Stimulated activated naive CD8-positive, alpha-beta T cell treated with anti-CD3 and anti-CD28 coated beads, Interleukin-15, amount 100 ng/mL, for 72 hours (primary cell): Measurements from ENCODE around the gene GATD1.

Experiments used
- ATAC-seq: fragments of 150-1000 bp; cut with Tn5 transposase; 2 replicates; pipeline ENCODE4 v1.10.0; 2021; ENCODE audit warnings: mild to moderate bottlenecking, moderate library complexity
- DNase-seq, 2 donors: peaks; one replicate each; pipeline ENCODE4 v3.0.0; 2021 to 2022
- H3K27ac Mint-ChIP-seq, 2 donors: one replicate each; pipeline ENCODE4 v1.8.0; 2022; ENCODE audit warnings: mild to moderate bottlenecking in 2 of 2, mixed read lengths in 2 of 2, moderate library complexity in 2 of 2
- H3K27me3 Mint-ChIP-seq: one replicate; pipeline ENCODE4 v1.8.0; 2022; ENCODE audit warnings: mixed read lengths
- H3K4me1 Mint-ChIP-seq: one replicate; pipeline ENCODE4 v1.8.0; 2022; ENCODE audit warnings: mild to moderate bottlenecking, mixed read lengths
- H3K4me3 Mint-ChIP-seq, 2 donors: one replicate each; pipeline ENCODE4 v1.8.0; 2022; ENCODE audit warnings: mild to moderate bottlenecking in 2 of 2, mixed read lengths in 2 of 2, moderate library complexity in 1 of 2
- H3K9me3 Mint-ChIP-seq, 2 donors: one replicate each; pipeline ENCODE4 v1.8.0; 2022; ENCODE audit warnings: mixed read lengths in 2 of 2

The GATD1 gene

GRCh38 chr11:818396-819128 lies 41.3 kb upstream of the GATD1 start, which contains the start of gene PNPLA2:
Gene PNPLA2, plus strand, starts transcription at chr11:818914. Its CDS starts 805 bp downstream, at chr11:819719.
- no peak for ATAC-seq
- Mint-ChIP-seq H3K9me3 (no peaks in the 10 kb centered on the region), H3K4me1 (peaks cover 43% of the 10 kb centered on the region), H3K4me3 (peak within 1 kb of the TSS; percentile 87 to 93), H3K27me3 (no peaks in the 10 kb centered on the region), H3K27ac (peak within 1 kb of the TSS in 1 of 2 donors; percentile 96)
- no peak for DNase-seq

GRCh38 chr11:816433-816779 lies 39.1 kb upstream of the GATD1 start:
- Mint-ChIP-seq H3K27ac (no peak overlapping the region), H3K4me3 (no peak overlapping the region)

GRCh38 chr11:815675-816432 lies 38.6 kb upstream of the GATD1 start:
- DNase-seq, result no peak
- peaks cover 52% of the 10 kb centered on the region for H3K4me1 Mint-ChIP-seq
- ATAC-seq, result no peak
- no peak overlapping the region for H3K4me3 Mint-ChIP-seq
- no peaks in the 10 kb centered on the region for H3K27me3 Mint-ChIP-seq
- no peaks in the 10 kb centered on the region for H3K9me3 Mint-ChIP-seq
- no peak overlapping the region for H3K27ac Mint-ChIP-seq

More at GRCh38 chr11:816433-816779, 39.1 kb upstream of the GATD1 start:
- H3K9me3 Mint-ChIP-seq, result no peaks in the 10 kb centered on the region
- ATAC-seq (no peak), DNase-seq (no peak)
- no peaks in the 10 kb centered on the region for H3K27me3 Mint-ChIP-seq
- peaks cover 52% of the 10 kb centered on the region for H3K4me1 Mint-ChIP-seq

GRCh38 chr11:813456-814096 lies 36.3 kb upstream of the GATD1 start:
- ATAC-seq, result no peak
- Mint-ChIP-seq H3K27ac (peak overlapping the region in 1 of 2 donors; percentile 28), H3K4me3 (no peak overlapping the region), H3K27me3 (no peaks in the 10 kb centered on the region), H3K9me3 (no peaks in the 10 kb centered on the region), H3K4me1 (peaks cover 53% of the 10 kb centered on the region)
- no peak for DNase-seq

- H3K4me3 Mint-ChIP-seq, result no peak overlapping the region
- no peaks in the 10 kb centered on the region for H3K9me3 Mint-ChIP-seq
- DNase-seq (no peak), ATAC-seq (no peak)
- H3K4me1 Mint-ChIP-seq, result peaks cover 53% of the 10 kb centered on the region
- H3K27me3 Mint-ChIP-seq, result no peaks in the 10 kb centered on the region
- no peak overlapping the region for H3K27ac Mint-ChIP-seq
Observed at GRCh38 chr11:813072-813455, 35.8 kb upstream of the GATD1 start.

- H3K9me3 Mint-ChIP-seq, result no peaks in the 10 kb centered on the region
- no peak for DNase-seq
- H3K4me1 Mint-ChIP-seq, result peaks cover 53% of the 10 kb centered on the region
- H3K4me3 Mint-ChIP-seq, result peak overlapping the region; percentile 49 to 88
- peak overlapping the region in 1 of 2 donors; percentile 83 for H3K27ac Mint-ChIP-seq
- H3K27me3 Mint-ChIP-seq, result no peaks in the 10 kb centered on the region
- no peak for ATAC-seq
Observed at GRCh38 chr11:812390-812789, 35.1 kb upstream of the GATD1 start.

- DNase-seq (no peak), ATAC-seq (no peak)
- Mint-ChIP-seq H3K4me3 (peak overlapping the region; percentile 88 to 89), H3K27ac (peak overlapping the region; percentile 85 to 99), H3K27me3 (no peaks in the 10 kb centered on the region), H3K9me3 (no peaks in the 10 kb centered on the region), H3K4me1 (peaks cover 59% of the 10 kb centered on the region)
Observed at GRCh38 chr11:811446-812245, 34.4 kb upstream of the GATD1 start.

- DNase-seq, result no peak
- no peaks in the 10 kb centered on the region for H3K9me3 Mint-ChIP-seq
- H3K27ac Mint-ChIP-seq, result peak overlapping the region; percentile 98 to 99
- no peaks in the 10 kb centered on the region for H3K27me3 Mint-ChIP-seq
- ATAC-seq, result peak; percentile 7
- H3K4me1 Mint-ChIP-seq, result peaks cover 70% of the 10 kb centered on the region
- peak overlapping the region; percentile 88 to 89 for H3K4me3 Mint-ChIP-seq
Observed at GRCh38 chr11:810040-810567, 32.8 kb upstream of the GATD1 start.

GRCh38 chr11:809287-810039 lies 32.2 kb upstream of the GATD1 start, which contains the start of gene RPLP2:
Gene RPLP2, plus strand, starts transcription at chr11:809967. Its CDS starts 268 bp downstream, at chr11:810235.
- peak within 1 kb of the TSS; percentile 88 to 89 for H3K4me3 Mint-ChIP-seq
- DNase-seq, result peak; percentile 97 to 98
- no peaks in the 10 kb centered on the region for H3K9me3 Mint-ChIP-seq
- peaks cover 71% of the 10 kb centered on the region for H3K4me1 Mint-ChIP-seq
- ATAC-seq, result peak; percentile 87
- no peaks in the 10 kb centered on the region for H3K27me3 Mint-ChIP-seq
- peak within 1 kb of the TSS; percentile 98 to 99 for H3K27ac Mint-ChIP-seq

GRCh38 chr11:808427-809286 lies 31.4 kb upstream of the GATD1 start:
- Mint-ChIP-seq H3K4me3 (peak overlapping the region; percentile 88 to 89), H3K27me3 (no peaks in the 10 kb centered on the region), H3K4me1 (peaks cover 75% of the 10 kb centered on the region), H3K9me3 (no peaks in the 10 kb centered on the region), H3K27ac (peak overlapping the region; percentile 98 to 99)
- DNase-seq (no peak), ATAC-seq (no peak)

GRCh38 chr11:804599-804964 lies 27.3 kb upstream of the GATD1 start:
- peak overlapping the region; percentile 84 for H3K4me3 Mint-ChIP-seq
- no peaks in the 10 kb centered on the region for H3K27me3 Mint-ChIP-seq
- peaks cover 61% of the 10 kb centered on the region for H3K4me1 Mint-ChIP-seq
- peak overlapping the region; percentile 26 to 76 for H3K27ac Mint-ChIP-seq
- ATAC-seq (no peak), DNase-seq (no peak)
- no peaks in the 10 kb centered on the region for H3K9me3 Mint-ChIP-seq

GRCh38 chr11:803770-804598 lies 26.7 kb upstream of the GATD1 start:
- Mint-ChIP-seq H3K27me3 (no peaks in the 10 kb centered on the region), H3K9me3 (no peaks in the 10 kb centered on the region), H3K4me1 (peaks cover 59% of the 10 kb centered on the region), H3K4me3 (peak overlapping the region; percentile 84), H3K27ac (peak overlapping the region; percentile 26 to 31)
- ATAC-seq (no peak), DNase-seq (no peak)

- Mint-ChIP-seq H3K27me3 (no peaks in the 10 kb centered on the region), H3K4me3 (peak overlapping the region; percentile 84), H3K9me3 (no peaks in the 10 kb centered on the region), H3K27ac (no peak overlapping the region), H3K4me1 (peaks cover 53% of the 10 kb centered on the region)
- DNase-seq, result no peak
- ATAC-seq, result no peak
Observed at GRCh38 chr11:803467-803742, 26.1 kb upstream of the GATD1 start.
